K562 treated with DMSO at 1 percent for 12 hours (cell line): ENCODE measurements around the gene EMID1. TPM values are rescaled to one million over a fixed set of nuclear protein-coding genes. Genes with fewer than 3 reads are reported as not detected.

Source experiments
- total RNA-seq: library from RNA; unstranded; fragments of 300-600 nt; gene quantifications from 2 replicates; pipeline ENCODE4 v1.2.3, GENCODE V29; 2022; ENCODE audit not compliant: insufficient read depth

Gene EMID1
- 59.5 and 67.5 TPM in 2 replicates for total RNA-seq

DNA sequence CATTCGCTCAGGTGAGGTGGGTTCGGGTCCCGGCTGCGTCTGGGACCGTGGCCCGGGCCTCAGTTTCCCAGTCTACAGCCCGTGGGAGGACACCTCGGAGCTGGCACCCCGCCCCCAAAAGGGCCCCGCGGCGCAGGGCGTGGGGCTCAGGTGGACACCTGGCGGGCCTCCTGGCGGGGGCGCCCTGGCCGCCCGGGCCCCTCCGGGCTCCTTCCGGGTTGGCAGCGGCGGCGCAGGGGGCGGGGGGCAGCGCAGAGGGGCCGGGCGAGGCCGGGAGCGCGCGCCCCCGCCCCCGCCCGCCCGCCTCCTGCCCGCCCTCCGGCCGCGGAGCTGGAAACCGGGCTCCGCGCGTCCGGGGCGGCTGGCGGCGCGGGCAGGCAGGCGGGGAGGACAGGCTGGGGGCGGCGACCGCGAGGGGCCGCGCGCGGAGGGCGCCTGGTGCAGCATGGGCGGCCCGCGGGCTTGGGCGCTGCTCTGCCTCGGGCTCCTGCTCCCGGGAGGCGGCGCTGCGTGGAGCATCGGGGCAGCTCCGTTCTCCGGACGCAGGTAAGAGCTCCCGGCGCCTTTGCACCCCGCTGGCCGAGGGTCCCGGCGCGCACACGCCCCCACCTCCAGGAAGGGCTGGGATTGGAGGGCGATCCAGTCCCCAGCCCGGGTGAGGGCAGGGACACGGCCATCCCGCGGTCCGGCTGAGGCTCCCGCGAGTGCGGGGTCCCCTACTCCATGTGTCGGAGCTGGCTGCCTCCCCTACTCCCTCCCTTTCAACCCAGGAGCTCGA, at the start of gene EMID1:
TSS of gene EMID1 (plus strand) at position 303 of the 778 bp plus-strand sequence. CDS start at position 446, 143 bp downstream.

DNA sequence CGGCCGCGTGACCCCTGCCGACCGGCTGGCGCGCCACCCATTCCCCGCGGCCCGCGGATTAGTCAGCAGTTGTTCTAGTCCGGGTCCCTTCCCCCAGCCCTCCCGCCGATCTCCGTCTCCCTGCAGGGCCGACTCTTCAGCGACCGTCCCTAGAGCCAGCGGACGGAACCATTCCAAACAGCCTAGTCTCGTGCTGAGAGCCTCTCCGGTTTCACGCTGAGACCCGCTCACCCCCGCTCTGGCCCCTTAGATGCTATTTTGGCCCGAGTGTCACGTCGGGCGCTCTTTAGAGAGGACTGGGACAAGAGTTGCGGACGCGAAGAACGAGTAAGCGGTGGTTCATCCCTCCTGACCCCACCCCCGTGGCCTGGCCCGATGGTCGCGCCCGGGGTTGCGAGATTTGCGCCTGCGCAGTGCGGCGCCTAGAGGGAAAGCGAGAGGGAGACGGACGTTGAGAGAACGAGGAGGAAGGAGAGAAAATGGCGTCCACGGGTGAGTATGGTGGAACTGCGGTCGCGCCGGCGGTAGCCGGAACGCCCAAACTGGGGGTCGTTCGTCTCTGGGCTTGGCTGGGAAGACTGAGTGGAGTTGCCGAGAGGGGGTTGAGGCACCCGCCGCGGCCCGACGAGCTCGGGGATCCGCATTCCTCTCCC, 62.3 kb downstream of the EMID1 start, which contains the start of the genes EWSR1 and RHBDD3:
TSS of gene EWSR1 (plus strand) at position 411 of the 653 bp plus-strand sequence. CDS start at position 480, 69 bp downstream.
TSS of gene RHBDD3 (minus strand) at position 124 of the 653 bp plus-strand sequence. CDS start 2,355 bp downstream, outside the sequence.

DNA sequence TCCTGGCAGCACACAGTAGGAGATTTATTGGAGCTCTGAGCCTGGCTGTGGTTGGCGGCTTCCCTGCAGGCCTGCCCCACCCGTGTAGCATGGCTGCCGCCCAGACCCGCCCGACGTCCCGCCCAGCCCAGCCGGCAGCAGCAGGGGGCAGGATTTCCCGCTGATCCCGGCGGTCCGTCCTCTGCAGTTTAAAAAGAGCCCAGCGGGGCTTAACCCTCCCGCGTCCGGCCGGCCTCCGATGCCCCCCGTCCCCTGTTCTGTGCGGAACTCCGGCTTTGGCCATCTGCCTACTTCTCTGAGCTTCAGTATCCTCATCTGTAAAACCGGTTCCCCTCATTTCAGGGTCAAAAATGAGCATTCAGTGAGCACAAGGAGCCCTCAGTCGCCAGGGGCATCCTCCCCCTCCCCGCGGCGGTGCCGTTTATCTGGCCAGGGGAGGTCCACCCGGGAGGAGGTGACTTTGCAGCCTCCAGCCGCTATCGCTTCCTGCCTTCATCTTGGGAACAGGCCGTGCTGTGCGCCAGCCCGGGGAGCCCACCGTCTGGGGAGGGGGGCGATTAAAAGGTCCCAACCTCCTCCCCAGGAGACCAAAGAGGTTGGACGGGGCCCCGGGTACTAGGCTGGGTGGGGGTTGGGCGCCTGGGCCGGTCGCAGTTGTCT, 100.6 kb downstream of the EMID1 start, which contains the start of gene GAS2L1:
TSS of gene GAS2L1 (plus strand) at position 476 of the 660 bp plus-strand sequence. CDS start 1,456 bp downstream, outside the sequence.

Other genes starting within 250 kb of the EMID1 start
- gene C22orf31, start 144.1 kb upstream of the EMID1 start, total RNA-seq, result not detected in 2 replicates
- 8.4 and 19.7 TPM in 2 replicates for gene KREMEN1, start 132.9 kb upstream of the EMID1 start, total RNA-seq
- gene RHBDD3, start 62.1 kb downstream of the EMID1 start, total RNA-seq, result 33.9 and 42.8 TPM in 2 replicates
- gene EWSR1, start 62.4 kb downstream of the EMID1 start, total RNA-seq, result 115 and 178 TPM in 2 replicates
- 16.9 and 19.3 TPM in 2 replicates for gene GAS2L1, start 100.8 kb downstream of the EMID1 start, total RNA-seq
- not detected in 2 replicates for gene RASL10A, start 109.8 kb downstream of the EMID1 start, total RNA-seq
- 48.4 and 67.3 TPM in 2 replicates for gene AP1B1, start 182.7 kb downstream of the EMID1 start, total RNA-seq
- gene RFPL1, start 232.7 kb downstream of the EMID1 start, total RNA-seq, result not detected in 2 replicates